ENCODE results near the gene ADAMTS7.

ADAMTS7 gene

DNA sequence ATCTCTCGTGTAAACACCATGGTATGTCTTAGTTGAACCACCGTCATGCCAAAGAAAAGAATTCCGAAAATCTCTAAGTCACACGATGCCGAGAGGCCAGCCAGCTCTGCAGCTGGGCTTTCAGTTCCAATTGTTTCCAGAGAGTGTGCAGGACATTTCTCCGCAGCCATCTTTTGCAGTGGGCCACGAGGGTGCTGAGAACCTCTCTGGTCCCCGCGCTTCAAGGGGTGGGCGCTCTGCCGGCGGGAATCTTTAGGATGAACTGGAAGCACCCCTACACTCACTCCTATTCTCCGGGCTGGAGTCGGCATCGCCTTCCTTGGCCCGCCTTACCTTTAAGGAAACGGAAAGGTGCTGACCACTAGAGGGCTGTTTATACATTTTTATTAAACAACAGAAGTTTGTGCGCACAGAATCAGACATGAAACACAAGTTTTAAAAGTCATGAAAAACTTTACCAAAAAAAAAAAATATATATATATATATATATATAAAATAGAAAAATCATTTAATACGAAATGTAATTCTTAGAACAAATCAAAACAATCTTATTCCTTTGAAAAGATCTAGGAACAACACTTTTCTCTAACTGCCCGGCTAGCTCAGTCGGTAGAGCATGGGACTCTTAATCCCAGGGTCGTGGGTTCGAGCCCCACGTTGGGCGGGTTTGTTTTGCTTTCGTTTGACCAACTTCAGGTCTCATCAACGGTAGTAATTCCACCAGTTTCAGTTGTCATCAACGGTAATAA is 48.9 kb upstream of the ADAMTS7 start:
- Histone ChIP-seq H3K27ac (ENCODE audit: extremely low read depth, low read depth, low read length) (peak overlapping the region; percentile 83), H3K9me3 (ENCODE audit: control insufficient read depth, insufficient read depth, low read depth, low read length) (no peaks in the 10 kb centered on the region), H3K4me3 (ENCODE audit: low read depth, low read length) (peak overlapping the region; percentile 64), H3K4me1 (ENCODE audit: control insufficient read depth, insufficient read depth, low read length) (peaks cover 3% of the 10 kb centered on the region; the same call in 1 of the 2 replicates), H3K36me3 (ENCODE audit: control insufficient read depth in 2 of 2, insufficient read depth in 1 of 2, low read length in 2 of 2) (no peaks in the 10 kb centered on the region)
- ChIA-PET CTCF (interaction anchor here (0.5 to 1.8 kb wide), 9 partner anchors 11 to 648 kb away, joined by 3 to 12 read pairs (median 4); partner anchors contain the start of genes ADAMTS7 and MORF4L1), POLR2A (interaction anchor here (0.7 to 2.2 kb wide), 3 partner anchors 9 to 14 kb away, joined by 5 to 12 read pairs (median 6); partner anchors contain the start of gene MORF4L1)
- TF ChIP-seq ZNF768 (tag by site-specific recombination; IDR thresholded peaks at IDR 0.05), result peak; percentile 50; the same call in 1 of the 2 replicates
- TF ChIP-seq ZNF518A (tag by site-specific recombination; conservative IDR thresholded peaks at IDR 0.05; ENCODE audit: low read depth), result no peak
- TF ChIP-seq ZFP3 (tag by site-specific recombination; IDR thresholded peaks at IDR 0.05; ENCODE audit: low read depth), result no peak
- TF ChIP-seq, protein P1, sequence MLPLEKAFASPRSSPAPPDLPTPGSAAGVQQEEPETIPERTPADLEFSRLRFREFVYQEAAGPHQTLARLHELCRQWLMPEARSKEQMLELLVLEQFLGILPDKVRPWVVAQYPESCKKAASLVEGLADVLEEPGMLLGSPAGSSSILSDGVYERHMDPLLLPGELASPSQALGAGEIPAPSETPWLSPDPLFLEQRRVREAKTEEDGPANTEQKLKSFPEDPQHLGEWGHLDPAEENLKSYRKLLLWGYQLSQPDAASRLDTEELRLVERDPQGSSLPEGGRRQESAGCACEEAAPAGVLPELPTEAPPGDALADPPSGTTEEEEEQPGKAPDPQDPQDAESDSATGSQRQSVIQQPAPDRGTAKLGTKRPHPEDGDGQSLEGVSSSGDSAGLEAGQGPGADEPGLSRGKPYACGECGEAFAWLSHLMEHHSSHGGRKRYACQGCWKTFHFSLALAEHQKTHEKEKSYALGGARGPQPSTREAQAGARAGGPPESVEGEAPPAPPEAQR (tag by site-specific recombination; IDR thresholded peaks at IDR 0.05), result no peak
- no peak for TF ChIP-seq ZNF155 (tag by site-specific recombination; IDR thresholded peaks at IDR 0.05)
- TF ChIP-seq, protein P2, sequence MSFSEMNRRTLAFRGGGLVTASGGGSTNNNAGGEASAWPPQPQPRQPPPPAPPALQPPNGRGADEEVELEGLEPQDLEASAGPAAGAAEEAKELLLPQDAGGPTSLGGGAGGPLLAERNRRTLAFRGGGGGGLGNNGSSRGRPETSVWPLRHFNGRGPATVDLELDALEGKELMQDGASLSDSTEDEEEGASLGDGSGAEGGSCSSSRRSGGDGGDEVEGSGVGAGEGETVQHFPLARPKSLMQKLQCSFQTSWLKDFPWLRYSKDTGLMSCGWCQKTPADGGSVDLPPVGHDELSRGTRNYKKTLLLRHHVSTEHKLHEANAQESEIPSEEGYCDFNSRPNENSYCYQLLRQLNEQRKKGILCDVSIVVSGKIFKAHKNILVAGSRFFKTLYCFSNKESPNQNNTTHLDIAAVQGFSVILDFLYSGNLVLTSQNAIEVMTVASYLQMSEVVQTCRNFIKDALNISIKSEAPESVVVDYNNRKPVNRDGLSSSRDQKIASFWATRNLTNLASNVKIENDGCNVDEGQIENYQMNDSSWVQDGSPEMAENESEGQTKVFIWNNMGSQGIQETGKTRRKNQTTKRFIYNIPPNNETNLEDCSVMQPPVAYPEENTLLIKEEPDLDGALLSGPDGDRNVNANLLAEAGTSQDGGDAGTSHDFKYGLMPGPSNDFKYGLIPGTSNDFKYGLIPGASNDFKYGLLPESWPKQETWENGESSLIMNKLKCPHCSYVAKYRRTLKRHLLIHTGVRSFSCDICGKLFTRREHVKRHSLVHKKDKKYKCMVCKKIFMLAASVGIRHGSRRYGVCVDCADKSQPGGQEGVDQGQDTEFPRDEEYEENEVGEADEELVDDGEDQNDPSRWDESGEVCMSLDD (tag by site-specific recombination; IDR thresholded peaks at IDR 0.05), result 0 out of 2 replicates have a peak, but pooled peaks have one; percentile 19
- TF ChIP-seq IKZF3 (tag by site-specific recombination; IDR thresholded peaks at IDR 0.05), result peak; percentile 76
- TF ChIP-seq RBAK (tag by site-specific recombination; IDR thresholded peaks at IDR 0.05), result no peak
- peak; percentile 93 for TF ChIP-seq ZNF660 (tag by site-specific recombination; IDR thresholded peaks at IDR 0.05)
- peak; percentile 79 for TF ChIP-seq MYNN (tag by site-specific recombination; IDR thresholded peaks at IDR 0.05; ENCODE audit: borderline replicate concordance)
- 0 out of 2 replicates have a peak, but pooled peaks have one; percentile 28 for TF ChIP-seq ZBTB20 (tag by site-specific recombination; IDR thresholded peaks at IDR 0.05)
- no peak for TF ChIP-seq ZNF311 (tag by site-specific recombination; IDR thresholded peaks at IDR 0.05; ENCODE audit: borderline replicate concordance)
- TF ChIP-seq ZBTB48 (tag by site-specific recombination; IDR thresholded peaks at IDR 0.05), result no peak
- TF ChIP-seq KLF16 (tag by site-specific recombination; IDR thresholded peaks at IDR 0.05), result 0 out of 2 replicates have a peak, but pooled peaks have one; percentile 30
- TF ChIP-seq OVOL3 (tag by site-specific recombination; IDR thresholded peaks at IDR 0.05), result no peak
- TF ChIP-seq, protein P3, sequence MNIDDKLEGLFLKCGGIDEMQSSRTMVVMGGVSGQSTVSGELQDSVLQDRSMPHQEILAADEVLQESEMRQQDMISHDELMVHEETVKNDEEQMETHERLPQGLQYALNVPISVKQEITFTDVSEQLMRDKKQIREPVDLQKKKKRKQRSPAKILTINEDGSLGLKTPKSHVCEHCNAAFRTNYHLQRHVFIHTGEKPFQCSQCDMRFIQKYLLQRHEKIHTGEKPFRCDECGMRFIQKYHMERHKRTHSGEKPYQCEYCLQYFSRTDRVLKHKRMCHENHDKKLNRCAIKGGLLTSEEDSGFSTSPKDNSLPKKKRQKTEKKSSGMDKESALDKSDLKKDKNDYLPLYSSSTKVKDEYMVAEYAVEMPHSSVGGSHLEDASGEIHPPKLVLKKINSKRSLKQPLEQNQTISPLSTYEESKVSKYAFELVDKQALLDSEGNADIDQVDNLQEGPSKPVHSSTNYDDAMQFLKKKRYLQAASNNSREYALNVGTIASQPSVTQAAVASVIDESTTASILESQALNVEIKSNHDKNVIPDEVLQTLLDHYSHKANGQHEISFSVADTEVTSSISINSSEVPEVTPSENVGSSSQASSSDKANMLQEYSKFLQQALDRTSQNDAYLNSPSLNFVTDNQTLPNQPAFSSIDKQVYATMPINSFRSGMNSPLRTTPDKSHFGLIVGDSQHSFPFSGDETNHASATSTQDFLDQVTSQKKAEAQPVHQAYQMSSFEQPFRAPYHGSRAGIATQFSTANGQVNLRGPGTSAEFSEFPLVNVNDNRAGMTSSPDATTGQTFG (tag by site-specific recombination; IDR thresholded peaks at IDR 0.05; ENCODE audit: borderline replicate concordance), result 0 out of 2 replicates have a peak, but pooled peaks have one; percentile 64
- TF ChIP-seq GLIS2 (tag by site-specific recombination; IDR thresholded peaks at IDR 0.05), result no peak
- no peak for TF ChIP-seq ZNF670 (tag by site-specific recombination; IDR thresholded peaks at IDR 0.05; ENCODE audit: low read depth)
- peak; percentile 55 for TF ChIP-seq ZSCAN30 (tag by site-specific recombination; IDR thresholded peaks at IDR 0.05)
- TF ChIP-seq ZNF18 (tag by site-specific recombination; IDR thresholded peaks at IDR 0.05), result 0 out of 2 replicates have a peak, but pooled peaks have one; percentile 47
- TF ChIP-seq ZNF394 (tag by site-specific recombination; IDR thresholded peaks at IDR 0.05; ENCODE audit: borderline replicate concordance), result peak; percentile 54
- TF ChIP-seq ZNF701 (tag by site-specific recombination; IDR thresholded peaks at IDR 0.05), result no peak
- peak; percentile 70 for TF ChIP-seq YY1 (tag by site-specific recombination; IDR thresholded peaks at IDR 0.05)
